Large intestine (tissue), 12 donors: ENCODE data around the gene WSCD1. TPM values are rescaled to one million over a fixed set of nuclear protein-coding genes. Genes with fewer than 3 reads are reported as not detected.
A peak's percentile ranks its signal among the peaks of the same experiment; 100 is the strongest.

Source experiments
- DNase-seq, 2 donors: peaks; one replicate each; pipeline versions ENCODE4 v3.0.0 to v3.0.0-alpha.2; 2013
- H3K27ac ChIP-seq: one replicate; pipeline ENCODE4 v1.5.1; 2013; ENCODE audit warnings: low read length
- H3K27me3 ChIP-seq: 2 replicates; pipeline ENCODE4 v1.6.1; 2013; ENCODE audit warnings: low read length; ENCODE audit not compliant: control insufficient read depth, insufficient read depth
- H3K36me3 ChIP-seq: 2 replicates; pipeline ENCODE4 v1.6.1; 2013; ENCODE audit warnings: low read length; ENCODE audit not compliant: control insufficient read depth, insufficient read depth
- H3K4me1 ChIP-seq: one replicate; pipeline ENCODE4 v1.6.1; 2013; ENCODE audit warnings: low read length; ENCODE audit not compliant: control insufficient read depth, insufficient read depth
- H3K4me3 ChIP-seq: one replicate; pipeline ENCODE4 v1.5.1; 2013; ENCODE audit warnings: low read length
- H3K9me3 ChIP-seq: one replicate; pipeline ENCODE4 v1.6.1; 2013; ENCODE audit warnings: mild to moderate bottlenecking, low read depth, low read length, moderate library complexity; ENCODE audit not compliant: control insufficient read depth
- WGBS: methylation state at CpG from one replicate; pipeline ENCODE4 v1.1.5; 2013; ENCODE audit warnings: low lambda C conversion rate; ENCODE audit not compliant: insufficient coverage; 5-methylcytosine and 5-hydroxymethylcytosine counted together
- long read RNA-seq, 11 donors: transcript quantifications; one replicate each; lab custom pipeline, GENCODE V29; 2026
- polyA plus RNA-seq: library from polyadenylated mRNA; unstranded; fragments of 120-200 nt; gene quantifications from one replicate; pipeline ENCODE4 v1.2.1, GENCODE V29; 2013

The WSCD1 gene
- 1.9 TPM for polyA plus RNA-seq
- long read RNA-seq, donor 1: 0 reads
- long read RNA-seq, donor 2, full-length matches to known transcripts: 1 of 1 reads
- long read RNA-seq, donor 2, partial matches to known transcripts: 0 of 1 reads
- long read RNA-seq, donor 2, other reads (novel, unspliced or antisense): 0 of 1 reads
- long read RNA-seq, donor 3: 0 reads
- long read RNA-seq, donor 4: 0 reads
- long read RNA-seq, donor 5: 0 reads
- long read RNA-seq, donor 6: 0 reads
- long read RNA-seq, donor 7: 0 reads
- long read RNA-seq, donor 8, full-length matches to known transcripts: 1 of 1 reads
- long read RNA-seq, donor 8, partial matches to known transcripts: 0 of 1 reads
- long read RNA-seq, donor 8, other reads (novel, unspliced or antisense): 0 of 1 reads
- long read RNA-seq, donor 9: 0 reads
- long read RNA-seq, donor 10: 0 reads
- long read RNA-seq, donor 11, full-length matches to known transcripts: 1 of 1 reads
- long read RNA-seq, donor 11, partial matches to known transcripts: 0 of 1 reads
- long read RNA-seq, donor 11, other reads (novel, unspliced or antisense): 0 of 1 reads

GRCh38 chr17:6069539-6070429 is at the start of gene WSCD1:
Gene WSCD1, plus strand, starts transcription at chr17:6070379. Its CDS starts 10,280 bp downstream, at chr17:6080659.
- H3K9me3 ChIP-seq: no peaks in the 10 kb centered on the region
- DNase-seq: peak in 1 of 2 donors; percentile 55
- H3K27ac ChIP-seq: no peak within 1 kb of the TSS
- H3K36me3 ChIP-seq: no peaks in the 10 kb centered on the region
- H3K4me3 ChIP-seq: peak within 1 kb of the TSS; percentile 14
- H3K4me1 ChIP-seq: peaks cover 3% of the 10 kb centered on the region
- H3K27me3 ChIP-seq: peaks cover 65% of the 10 kb centered on the region
- WGBS: no CpG with 5 or more reads among the region's 71 CpGs

GRCh38 chr17:6021011-6021400 is 49.2 kb upstream of the WSCD1 start:
- no peaks in the 10 kb centered on the region for H3K4me1 ChIP-seq
- H3K4me3 ChIP-seq: no peak overlapping the region
- H3K27ac ChIP-seq: no peak overlapping the region
- no CpG with 5 or more reads among the region's 5 CpGs for WGBS
- H3K27me3 ChIP-seq: no peaks in the 10 kb centered on the region
- H3K9me3 ChIP-seq: no peaks in the 10 kb centered on the region
- no peaks in the 10 kb centered on the region for H3K36me3 ChIP-seq
- no peak for DNase-seq

GRCh38 chr17:6021627-6022026 is 48.6 kb upstream of the WSCD1 start:
- 78% methylated on average over 1 of the region's 9 CpGs for WGBS
- no peak overlapping the region for H3K27ac ChIP-seq
- H3K27me3 ChIP-seq: no peaks in the 10 kb centered on the region
- no peaks in the 10 kb centered on the region for H3K36me3 ChIP-seq
- H3K9me3 ChIP-seq: no peaks in the 10 kb centered on the region
- no peak for DNase-seq
- no peak overlapping the region for H3K4me3 ChIP-seq
- H3K4me1 ChIP-seq: no peaks in the 10 kb centered on the region

GRCh38 chr17:6023036-6023831 is 46.9 kb upstream of the WSCD1 start:
- Histone ChIP-seq H3K9me3 (no peaks in the 10 kb centered on the region), H3K4me3 (no peak overlapping the region), H3K4me1 (no peaks in the 10 kb centered on the region), H3K27ac (no peak overlapping the region), H3K36me3 (no peaks in the 10 kb centered on the region), H3K27me3 (no peaks in the 10 kb centered on the region)
- no CpG with 5 or more reads among the region's 6 CpGs for WGBS
- no peak for DNase-seq

GRCh38 chr17:6024576-6024975 is 45.6 kb upstream of the WSCD1 start:
- Histone ChIP-seq H3K9me3 (no peaks in the 10 kb centered on the region), H3K36me3 (no peaks in the 10 kb centered on the region), H3K4me1 (no peaks in the 10 kb centered on the region), H3K27me3 (no peaks in the 10 kb centered on the region), H3K4me3 (no peak overlapping the region), H3K27ac (no peak overlapping the region)
- 96% methylated on average over 4 of the region's 6 CpGs for WGBS
- no peak for DNase-seq

GRCh38 chr17:6027342-6028024 is 42.7 kb upstream of the WSCD1 start:
- no peaks in the 10 kb centered on the region for H3K27me3 ChIP-seq
- H3K4me1 ChIP-seq: no peaks in the 10 kb centered on the region
- H3K36me3 ChIP-seq: no peaks in the 10 kb centered on the region
- no peak overlapping the region for H3K27ac ChIP-seq
- no peak overlapping the region for H3K4me3 ChIP-seq
- WGBS: no CpG with 5 or more reads among the region's 12 CpGs
- DNase-seq: no peak
- no peaks in the 10 kb centered on the region for H3K9me3 ChIP-seq

GRCh38 chr17:6028294-6028693 is 41.9 kb upstream of the WSCD1 start:
- 100% methylated on average over 2 of the region's 10 CpGs for WGBS
- Histone ChIP-seq H3K36me3 (no peaks in the 10 kb centered on the region), H3K4me1 (no peaks in the 10 kb centered on the region), H3K27me3 (no peaks in the 10 kb centered on the region), H3K4me3 (no peak overlapping the region), H3K27ac (no peak overlapping the region), H3K9me3 (no peaks in the 10 kb centered on the region)
- no peak for DNase-seq

GRCh38 chr17:6035801-6036394 is 34.3 kb upstream of the WSCD1 start:
- H3K4me1 ChIP-seq: no peaks in the 10 kb centered on the region
- no peak overlapping the region for H3K4me3 ChIP-seq
- no peaks in the 10 kb centered on the region for H3K9me3 ChIP-seq
- DNase-seq: no peak
- H3K27ac ChIP-seq: no peak overlapping the region
- H3K36me3 ChIP-seq: no peaks in the 10 kb centered on the region
- H3K27me3 ChIP-seq: no peaks in the 10 kb centered on the region
- WGBS: 100% methylated on average over 1 of the region's 7 CpGs

GRCh38 chr17:6040504-6040903 is 29.7 kb upstream of the WSCD1 start:
- Histone ChIP-seq H3K4me1 (no peaks in the 10 kb centered on the region), H3K36me3 (no peaks in the 10 kb centered on the region), H3K9me3 (no peaks in the 10 kb centered on the region), H3K27ac (no peak overlapping the region), H3K27me3 (no peaks in the 10 kb centered on the region), H3K4me3 (no peak overlapping the region)
- DNase-seq: no peak
- 80% methylated on average over 2 of the region's 13 CpGs for WGBS
